Epithelial cell of proximal tubule (primary cell): ENCODE data around the gene ADH7. TPM values are rescaled to one million over a fixed set of nuclear protein-coding genes. Genes with fewer than 3 reads are reported as not detected.

Source experiments
- DNase-seq: peaks from one replicate; pipeline ENCODE4 v3.0.0-alpha.2; 2011; ENCODE audit warnings: low read depth
- H3K4me3 ChIP-seq: 2 replicates; pipeline ENCODE4 v1.5.1; 2011; ENCODE audit warnings: low read depth, mild to moderate bottlenecking, low read length
- CTCF ChIP-seq: conservative IDR thresholded peaks from 2 replicates; pipeline ENCODE4 v1.5.1; 2012; ENCODE audit warnings: low read depth, mild to moderate bottlenecking, low read length
- total RNA-seq: library from RNA; depleted of rRNA; stranded (reverse); fragments of >200 nt; gene quantifications from 2 replicates; pipeline ENCODE4 v1.2.3, GENCODE V29; 2015

ADH7 gene
- total RNA-seq, 1 donor from 2014 or later, result not detected

DNA sequence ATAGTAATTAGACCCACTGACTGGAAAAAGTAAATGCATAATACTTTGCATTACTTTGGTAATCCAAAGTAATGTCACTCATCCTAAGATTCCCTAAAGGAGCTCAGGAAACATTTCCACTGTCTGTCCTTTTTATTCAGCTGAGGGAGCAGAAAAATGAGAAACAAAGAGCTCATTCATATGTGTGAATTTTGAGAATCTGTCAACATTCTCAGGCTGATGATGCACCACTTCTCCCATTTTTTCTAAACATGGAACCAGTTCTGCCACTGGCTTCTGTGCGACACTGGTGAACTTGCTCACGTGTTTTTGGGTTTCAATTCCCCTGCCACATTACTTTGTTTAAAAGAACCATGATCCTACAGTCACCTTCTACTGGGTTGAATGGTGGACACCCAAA lies 28.4 kb upstream of the ADH7 start:
- no peak for DNase-seq
- no peak overlapping the region for H3K4me3 ChIP-seq
- TF ChIP-seq CTCF, result no peak

- no peak overlapping the region for H3K4me3 ChIP-seq
- TF ChIP-seq CTCF, result peak; percentile 90
- DNase-seq, result no peak
These were observed 27.8 kb upstream of the ADH7 start for GRCh38 chr4:99462875-99463464.

- no peak for TF ChIP-seq CTCF
- no peak overlapping the region for H3K4me3 ChIP-seq
- no peak for DNase-seq
These were observed 26.7 kb upstream of the ADH7 start for GRCh38 chr4:99461623-99462401.

- H3K4me3 ChIP-seq, result no peak overlapping the region
- no peak for DNase-seq
- TF ChIP-seq CTCF, result no peak
These were observed 24.5 kb upstream of the ADH7 start for GRCh38 chr4:99459546-99460042.

- peak; percentile 58 for DNase-seq
- no peak overlapping the region for H3K4me3 ChIP-seq
- TF ChIP-seq CTCF, result no peak
These were observed 23.8 kb upstream of the ADH7 start for GRCh38 chr4:99458911-99459447.

DNA sequence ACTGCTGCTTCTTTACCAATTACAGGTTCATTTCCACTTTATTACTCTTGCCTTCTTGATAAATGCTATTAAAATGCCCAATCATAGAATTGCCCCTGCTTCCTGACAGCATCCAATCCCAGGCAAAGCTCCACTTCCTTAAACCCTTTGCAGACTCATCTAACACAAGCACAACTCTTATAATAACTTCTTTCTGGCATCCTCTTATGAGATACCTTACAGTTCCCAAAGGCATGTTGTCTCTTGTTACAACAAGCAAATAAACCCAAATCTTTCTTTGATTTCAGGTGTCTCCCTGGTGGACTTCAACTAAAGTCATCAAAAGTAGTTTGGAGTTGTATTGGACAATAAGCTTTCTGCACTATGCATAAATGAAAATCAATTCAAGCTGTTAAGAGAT lies 22.5 kb upstream of the ADH7 start:
- TF ChIP-seq CTCF, result no peak
- no peak for DNase-seq
- no peak overlapping the region for H3K4me3 ChIP-seq
